ENCODE measurements around the gene CSNK1G2. TPM values are rescaled to one million over a fixed set of nuclear protein-coding genes. Genes with fewer than 3 reads are reported as not detected.

CSNK1G2 gene
- polyA plus RNA-seq, 2 of the 4 experiments (the other 2 are of a cell fraction) = 15.5 to 42.0 TPM

DNA sequence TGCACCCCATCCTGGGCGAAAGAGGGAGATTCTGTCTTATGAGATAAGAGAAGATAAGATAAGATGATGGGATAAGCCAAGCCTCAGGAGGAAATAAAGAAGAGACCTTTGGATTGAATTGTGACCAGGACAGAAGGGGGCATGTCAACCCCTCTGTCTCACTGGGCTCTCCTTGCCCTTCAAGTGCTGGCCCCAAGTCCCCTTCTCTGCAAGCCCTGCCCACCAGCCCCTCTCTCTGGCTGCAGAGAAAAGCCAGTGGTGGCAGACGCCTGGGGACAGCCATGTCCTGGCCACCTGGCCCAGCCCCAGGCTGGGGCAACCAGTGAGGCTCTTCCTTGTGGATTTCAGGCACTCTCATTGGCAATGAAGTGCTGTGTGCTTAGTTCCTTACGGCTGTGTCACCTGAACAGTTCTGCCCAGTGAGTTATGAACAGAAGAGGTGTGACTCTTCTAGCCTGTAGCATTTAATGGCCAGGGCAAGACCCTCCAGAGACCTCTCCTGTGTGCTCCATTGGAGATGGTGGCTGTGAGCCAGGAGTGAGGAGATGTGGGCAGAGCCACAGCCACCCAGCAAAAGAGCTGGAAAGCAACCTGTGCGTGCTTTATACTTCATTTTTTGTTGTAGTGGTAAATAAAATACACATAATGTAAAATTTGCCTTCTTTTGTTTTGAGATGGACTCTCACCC lies 80.6 kb downstream of the CSNK1G2 start:
- ATAC-seq (no peak), FAIRE-seq (no peak), DNase-seq (ENCODE audit: low read depth in 1 of 2, low spot score in 1 of 2) (no peak)
- no peak for TF ChIP-seq NR3C1 (IDR thresholded peaks at IDR 0.05)
- TF ChIP-seq MYC (IDR thresholded peaks at IDR 0.05; ENCODE audit: borderline replicate concordance, low read length) = no peak
- TF ChIP-seq ZNF302 (CRISPR knock-in tag; IDR thresholded peaks at IDR 0.05) = no peak
- TF ChIP-seq, protein P1, sequence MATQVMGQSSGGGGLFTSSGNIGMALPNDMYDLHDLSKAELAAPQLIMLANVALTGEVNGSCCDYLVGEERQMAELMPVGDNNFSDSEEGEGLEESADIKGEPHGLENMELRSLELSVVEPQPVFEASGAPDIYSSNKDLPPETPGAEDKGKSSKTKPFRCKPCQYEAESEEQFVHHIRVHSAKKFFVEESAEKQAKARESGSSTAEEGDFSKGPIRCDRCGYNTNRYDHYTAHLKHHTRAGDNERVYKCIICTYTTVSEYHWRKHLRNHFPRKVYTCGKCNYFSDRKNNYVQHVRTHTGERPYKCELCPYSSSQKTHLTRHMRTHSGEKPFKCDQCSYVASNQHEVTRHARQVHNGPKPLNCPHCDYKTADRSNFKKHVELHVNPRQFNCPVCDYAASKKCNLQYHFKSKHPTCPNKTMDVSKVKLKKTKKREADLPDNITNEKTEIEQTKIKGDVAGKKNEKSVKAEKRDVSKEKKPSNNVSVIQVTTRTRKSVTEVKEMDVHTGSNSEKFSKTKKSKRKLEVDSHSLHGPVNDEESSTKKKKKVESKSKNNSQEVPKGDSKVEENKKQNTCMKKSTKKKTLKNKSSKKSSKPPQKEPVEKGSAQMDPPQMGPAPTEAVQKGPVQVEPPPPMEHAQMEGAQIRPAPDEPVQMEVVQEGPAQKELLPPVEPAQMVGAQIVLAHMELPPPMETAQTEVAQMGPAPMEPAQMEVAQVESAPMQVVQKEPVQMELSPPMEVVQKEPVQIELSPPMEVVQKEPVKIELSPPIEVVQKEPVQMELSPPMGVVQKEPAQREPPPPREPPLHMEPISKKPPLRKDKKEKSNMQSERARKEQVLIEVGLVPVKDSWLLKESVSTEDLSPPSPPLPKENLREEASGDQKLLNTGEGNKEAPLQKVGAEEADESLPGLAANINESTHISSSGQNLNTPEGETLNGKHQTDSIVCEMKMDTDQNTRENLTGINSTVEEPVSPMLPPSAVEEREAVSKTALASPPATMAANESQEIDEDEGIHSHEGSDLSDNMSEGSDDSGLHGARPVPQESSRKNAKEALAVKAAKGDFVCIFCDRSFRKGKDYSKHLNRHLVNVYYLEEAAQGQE (IDR thresholded peaks at IDR 0.05) = no peak
- ChIA-PET POLR2A (no interaction called here), CTCF (interaction anchor here (0.5 to 7.3 kb wide), 4 partner anchors 19 to 73 kb away, joined by 3 to 54 read pairs (median 32); no protein-coding TSS in a partner anchor)
- no peak overlapping the region for H3K4me2 ChIP-seq
- peaks cover 5% of the 10 kb centered on the region; the same call in 1 of the 3 replicates for H3K9me3 ChIP-seq
- H3K27ac ChIP-seq = 0 out of 6 replicates have a peak overlapping the region, but pooled peaks of 1 of the 2 experiments have one; percentile 22
- no peaks in the 10 kb centered on the region; the same call in 2 of the 3 replicates for H3K4me1 ChIP-seq
- no peak overlapping the region for H3K4me3 ChIP-seq
- 86% methylated on average over 2 of the region's 4 CpGs for WGBS (ENCODE audit: missing lambda C conversion rate)

DNA sequence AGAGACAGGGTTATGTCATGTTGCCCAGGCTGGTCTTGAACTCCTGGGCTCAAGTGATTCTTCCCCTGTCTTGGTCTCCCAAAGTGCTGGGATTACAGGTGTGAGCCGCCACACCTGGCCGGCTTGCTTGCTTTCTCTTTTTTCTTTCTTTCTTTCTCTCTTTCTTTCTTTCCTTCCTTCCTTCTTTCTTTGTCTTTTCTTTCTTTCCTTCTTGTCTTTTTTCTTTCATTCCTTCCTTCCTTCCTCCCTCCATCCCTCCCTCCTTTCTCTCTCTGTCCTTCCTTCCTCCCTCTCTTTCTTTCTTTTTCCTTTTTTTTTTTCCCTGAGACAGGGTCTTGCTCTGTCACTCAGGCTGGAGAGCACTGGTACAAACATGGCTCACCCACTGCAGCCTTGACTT lies 81.3 kb downstream of the CSNK1G2 start:
- FAIRE-seq = no peak
- WGBS (ENCODE audit: missing lambda C conversion rate) = 97% methylated on average over 2 of the region's 2 CpGs
- TF ChIP-seq MYC (IDR thresholded peaks at IDR 0.05; ENCODE audit: borderline replicate concordance, low read length) = no peak
- TF ChIP-seq, protein P2, sequence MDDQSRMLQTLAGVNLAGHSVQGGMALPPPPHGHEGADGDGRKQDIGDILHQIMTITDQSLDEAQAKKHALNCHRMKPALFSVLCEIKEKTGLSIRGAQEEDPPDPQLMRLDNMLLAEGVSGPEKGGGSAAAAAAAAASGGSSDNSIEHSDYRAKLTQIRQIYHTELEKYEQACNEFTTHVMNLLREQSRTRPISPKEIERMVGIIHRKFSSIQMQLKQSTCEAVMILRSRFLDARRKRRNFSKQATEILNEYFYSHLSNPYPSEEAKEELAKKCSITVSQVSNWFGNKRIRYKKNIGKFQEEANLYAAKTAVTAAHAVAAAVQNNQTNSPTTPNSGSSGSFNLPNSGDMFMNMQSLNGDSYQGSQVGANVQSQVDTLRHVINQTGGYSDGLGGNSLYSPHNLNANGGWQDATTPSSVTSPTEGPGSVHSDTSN (IDR thresholded peaks at IDR 0.05) = no peak
- TF ChIP-seq TP53 (CRISPR knock-in tag; IDR thresholded peaks at IDR 0.05) = no peak
- TF ChIP-seq ESRRA (IDR thresholded peaks at IDR 0.05; ENCODE audit: borderline replicate concordance, low read length) = no peak
- no peak for TF ChIP-seq SREBF2 (IDR thresholded peaks at IDR 0.05)
- TF ChIP-seq, protein P3, sequence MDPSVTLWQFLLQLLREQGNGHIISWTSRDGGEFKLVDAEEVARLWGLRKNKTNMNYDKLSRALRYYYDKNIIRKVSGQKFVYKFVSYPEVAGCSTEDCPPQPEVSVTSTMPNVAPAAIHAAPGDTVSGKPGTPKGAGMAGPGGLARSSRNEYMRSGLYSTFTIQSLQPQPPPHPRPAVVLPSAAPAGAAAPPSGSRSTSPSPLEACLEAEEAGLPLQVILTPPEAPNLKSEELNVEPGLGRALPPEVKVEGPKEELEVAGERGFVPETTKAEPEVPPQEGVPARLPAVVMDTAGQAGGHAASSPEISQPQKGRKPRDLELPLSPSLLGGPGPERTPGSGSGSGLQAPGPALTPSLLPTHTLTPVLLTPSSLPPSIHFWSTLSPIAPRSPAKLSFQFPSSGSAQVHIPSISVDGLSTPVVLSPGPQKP (IDR thresholded peaks at IDR 0.05; ENCODE audit: low read depth, low read length) = no peak
- TF ChIP-seq, protein P4, sequence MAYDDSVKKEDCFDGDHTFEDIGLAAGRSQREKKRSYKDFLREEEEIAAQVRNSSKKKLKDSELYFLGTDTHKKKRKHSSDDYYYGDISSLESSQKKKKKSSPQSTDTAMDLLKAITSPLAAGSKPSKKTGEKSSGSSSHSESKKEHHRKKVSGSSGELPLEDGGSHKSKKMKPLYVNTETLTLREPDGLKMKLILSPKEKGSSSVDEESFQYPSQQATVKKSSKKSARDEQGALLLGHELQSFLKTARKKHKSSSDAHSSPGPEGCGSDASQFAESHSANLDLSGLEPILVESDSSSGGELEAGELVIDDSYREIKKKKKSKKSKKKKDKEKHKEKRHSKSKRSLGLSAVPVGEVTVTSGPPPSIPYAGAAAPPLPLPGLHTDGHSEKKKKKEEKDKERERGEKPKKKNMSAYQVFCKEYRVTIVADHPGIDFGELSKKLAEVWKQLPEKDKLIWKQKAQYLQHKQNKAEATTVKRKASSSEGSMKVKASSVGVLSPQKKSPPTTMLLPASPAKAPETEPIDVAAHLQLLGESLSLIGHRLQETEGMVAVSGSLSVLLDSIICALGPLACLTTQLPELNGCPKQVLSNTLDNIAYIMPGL (CRISPR knock-in tag; IDR thresholded peaks at IDR 0.05; ENCODE audit: borderline replicate concordance) = no peak
- no peak for TF ChIP-seq FOXS1 (CRISPR knock-in tag; IDR thresholded peaks at IDR 0.05)
- no peak for TF ChIP-seq CBX8 (IDR thresholded peaks at IDR 0.05)
- TF ChIP-seq, protein P1 (IDR thresholded peaks at IDR 0.05) = no peak
- TF ChIP-seq, protein P5, sequence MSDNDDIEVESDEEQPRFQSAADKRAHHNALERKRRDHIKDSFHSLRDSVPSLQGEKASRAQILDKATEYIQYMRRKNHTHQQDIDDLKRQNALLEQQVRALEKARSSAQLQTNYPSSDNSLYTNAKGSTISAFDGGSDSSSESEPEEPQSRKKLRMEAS (IDR thresholded peaks at IDR 0.05) = no peak
- POLR2A ChIA-PET = no interaction called here
- Histone ChIP-seq H3K9me3 (peaks cover 5% of the 10 kb centered on the region; the same call in 1 of the 3 replicates), H3K4me2 (no peak overlapping the region), H3K4me3 (no peak overlapping the region), H3K4me1 (no peaks in the 10 kb centered on the region; the same call in 2 of the 3 replicates), H3K27ac (no peak overlapping the region)
- no peak for DNase-seq (ENCODE audit: low read depth in 1 of 2, low spot score in 1 of 2)
- CTCF ChIA-PET = interaction anchor here (0.9 to 7.3 kb wide), 3 partner anchors 19 to 48 kb away, joined by 3 to 54 read pairs (median 4); no protein-coding TSS in a partner anchor
- no peak for ATAC-seq

All from A549 (cell line).